Transverse colon (tissue), 4 donors: ENCODE data around the gene CDH7. TPM values are rescaled to one million over a fixed set of nuclear protein-coding genes. Genes with fewer than 3 reads are reported as not detected.

Experiments used
- DNase-seq: peaks from one replicate; pipeline ENCODE4 v3.0.0-alpha.2; 2019
- H3K27ac ChIP-seq, 4 donors: fragments of 200-600 bp; sonication (generic); 2 replicates each; pipeline ENCODE4 v1.5.1; 2016 to 2018; ENCODE audit warnings: inconsistent platforms in 4 of 4
- H3K27me3 ChIP-seq: fragments of 200-600 bp; sonication (generic); 2 replicates; pipeline ENCODE4 v1.5.1; 2017; ENCODE audit warnings: inconsistent platforms
- H3K36me3 ChIP-seq, 4 donors: fragments of 200-600 bp; sonication (generic); 2 replicates each; pipeline ENCODE4 v1.5.1; 2017 to 2019; ENCODE audit warnings: inconsistent platforms in 4 of 4
- H3K4me1 ChIP-seq, 4 donors: fragments of 200-600 bp; sonication (generic); 2 replicates each; pipeline ENCODE4 v1.5.1; 2017 to 2020; ENCODE audit warnings: inconsistent platforms in 4 of 4
- H3K4me3 ChIP-seq, 4 donors: fragments of 200-600 bp; sonication (generic); 1 replicate in 1 of 4; 2 replicates in 3 of 4; pipeline versions ENCODE4 v1.5.1 to v1.6.1; 2017 to 2019; ENCODE audit warnings: inconsistent platforms in 4 of 4
- H3K9me3 ChIP-seq, 2 donors: fragments of 200-600 bp; sonication (generic); 2 replicates each; pipeline ENCODE4 v1.5.1; 2017 to 2019; ENCODE audit warnings: inconsistent platforms in 2 of 2
- CTCF ChIP-seq, 5 experiments: fragments of 200-600 bp in 3 of 5; fragments of 450-650 bp in 2 of 5; sonication (generic) in 3 of 5; IDR thresholded peaks; 1 replicate in 2 of 5; 2 replicates in 3 of 5; pipeline ENCODE4 v1.5.1; 2016 to 2017; ENCODE audit warnings: antibody characterized with exemption in 5 of 5, inconsistent platforms in 3 of 5, mild to moderate bottlenecking in 2 of 5, moderate library complexity in 1 of 5
- EP300 ChIP-seq: sonication (generic); formaldehyde crosslinking; IDR thresholded peaks from one replicate; pipeline ENCODE4 v1.6.1; 2017; ENCODE audit warnings: antibody characterized with exemption, low read depth
- POLR2A ChIP-seq: fragments of 450-650 bp; IDR thresholded peaks from one replicate; pipeline ENCODE4 v1.6.1; 2016; ENCODE audit warnings: antibody characterized with exemption, mild to moderate bottlenecking, moderate library complexity
- POLR2AphosphoS5 ChIP-seq, 3 donors: sonication (generic); formaldehyde crosslinking; IDR thresholded peaks; one replicate each; pipeline ENCODE4 v1.6.1; 2016; ENCODE audit warnings: antibody characterized with exemption in 3 of 3
- WGBS, 2 donors: methylation state at CpG; one replicate each; pipeline ENCODE4 v1.1.5; 2018; ENCODE audit warnings: low coverage in 1 of 2; 5-methylcytosine and 5-hydroxymethylcytosine counted together
- in situ Hi-C, 4 donors: fragments of 200-750 bp; cut with MboI; loops; one replicate each; pipeline versions ENCODE4 v1.15.0 to v1.15.1; 2017; ENCODE audit warnings: low sequenced_read_pairs in 3 of 4, low pct_ligation_motif_present in 1 of 4, low pct_unique_long_range_greater_than_20kb in 1 of 4
- intact Hi-C: fragments of 100-400 bp; cut with DNase I; formaldehyde crosslinking; loops from one replicate; pipeline ENCODE4 v1.15.1; 2023; ENCODE audit warnings: low total_unique reads
- total RNA-seq, 4 donors: library from RNA; depleted of rRNA; stranded (reverse); fragments of >200 nt; gene quantifications; one replicate each; pipeline ENCODE4 v1.1.0, GENCODE V29; 2016

Gene CDH7
- total RNA-seq, 4 donors from 2014 or later = not detected

GRCh38 chr18:65897292-65897691, 146.5 kb downstream of the CDH7 start:
- H3K27ac ChIP-seq = no peak overlapping the region
- in situ Hi-C loops = no loop called here
- no peaks in the 10 kb centered on the region for H3K4me1 ChIP-seq
- H3K36me3 ChIP-seq = no peaks in the 10 kb centered on the region
- intact Hi-C loops = no loop called here
- H3K4me3 ChIP-seq = no peak overlapping the region
- no peaks in the 10 kb centered on the region for H3K27me3 ChIP-seq
- 90 to 98% methylated on average over 3 of the region's 3 CpGs for WGBS, 2 donors
- H3K9me3 ChIP-seq = no peaks in the 10 kb centered on the region
- no peak for TF ChIP-seq CTCF (IDR thresholded peaks at IDR 0.05)
- no peak for TF ChIP-seq POLR2AphosphoS5 (IDR thresholded peaks at IDR 0.05)
- no peak for TF ChIP-seq POLR2A
- no peak for TF ChIP-seq EP300
- no peak for DNase-seq

- no peak for TF ChIP-seq CTCF (IDR thresholded peaks at IDR 0.05)
- TF ChIP-seq POLR2A = no peak
- no peak for TF ChIP-seq POLR2AphosphoS5 (IDR thresholded peaks at IDR 0.05)
- no peak for TF ChIP-seq EP300
- WGBS, 2 donors = 33 to 35% methylated on average over 1 of the region's 1 CpG
- Histone ChIP-seq H3K27ac (no peak overlapping the region), H3K4me1 (peaks cover 0 to 14% (median 3%) of the 10 kb centered on the region in 4 donors), H3K4me3 (no peak overlapping the region), H3K9me3 (no peaks in the 10 kb centered on the region), H3K27me3 (no peaks in the 10 kb centered on the region), H3K36me3 (no peaks in the 10 kb centered on the region)
- intact Hi-C loops (no loop called here), in situ Hi-C loops (no loop called here)
- no peak for DNase-seq
Observed at GRCh38 chr18:65901522-65901921, 150.7 kb downstream of the CDH7 start.

GRCh38 chr18:65906621-65907034, 155.8 kb downstream of the CDH7 start:
- peaks cover 0 to 28% (median 12%) of the 10 kb centered on the region in 4 donors for H3K4me1 ChIP-seq
- no peaks in the 10 kb centered on the region for H3K36me3 ChIP-seq
- peak; percentile 67 for DNase-seq
- H3K27me3 ChIP-seq = no peaks in the 10 kb centered on the region
- peak overlapping the region in 3 of 4 donors; percentile 45 to 57 (median 50) for H3K27ac ChIP-seq
- intact Hi-C loops = no loop called here
- in situ Hi-C loops = no loop called here
- H3K9me3 ChIP-seq = no peaks in the 10 kb centered on the region
- 59% methylated on average over 1 of the region's 1 CpG; no CpG with 5 or more reads in 1 of the 2 donors for WGBS, 2 donors
- TF ChIP-seq POLR2AphosphoS5 (IDR thresholded peaks at IDR 0.05) = peak in 1 of 3 donors; percentile 62
- TF ChIP-seq CTCF (IDR thresholded peaks at IDR 0.05) = no peak
- no peak overlapping the region for H3K4me3 ChIP-seq

- no peak overlapping the region for H3K4me3 ChIP-seq
- H3K4me1 ChIP-seq = peaks cover 0 to 28% (median 12%) of the 10 kb centered on the region in 4 donors
- WGBS, 2 donors = 25 to 33% methylated on average over 2 of the region's 2 CpGs
- no peaks in the 10 kb centered on the region for H3K9me3 ChIP-seq
- H3K27ac ChIP-seq = peak overlapping the region in 3 of 4 donors; percentile 45 to 57 (median 50)
- H3K27me3 ChIP-seq = no peaks in the 10 kb centered on the region
- no peak for DNase-seq
- intact Hi-C loops = no loop called here
- H3K36me3 ChIP-seq = no peaks in the 10 kb centered on the region
- in situ Hi-C loops = no loop called here
- TF ChIP-seq CTCF (IDR thresholded peaks at IDR 0.05) = no peak
- no peak for TF ChIP-seq EP300
- TF ChIP-seq POLR2AphosphoS5 (IDR thresholded peaks at IDR 0.05) = no peak
- TF ChIP-seq POLR2A = no peak
Observed at GRCh38 chr18:65907281-65907680, 156.5 kb downstream of the CDH7 start.
